ENCODE data around the gene SIX1.

DNA sequence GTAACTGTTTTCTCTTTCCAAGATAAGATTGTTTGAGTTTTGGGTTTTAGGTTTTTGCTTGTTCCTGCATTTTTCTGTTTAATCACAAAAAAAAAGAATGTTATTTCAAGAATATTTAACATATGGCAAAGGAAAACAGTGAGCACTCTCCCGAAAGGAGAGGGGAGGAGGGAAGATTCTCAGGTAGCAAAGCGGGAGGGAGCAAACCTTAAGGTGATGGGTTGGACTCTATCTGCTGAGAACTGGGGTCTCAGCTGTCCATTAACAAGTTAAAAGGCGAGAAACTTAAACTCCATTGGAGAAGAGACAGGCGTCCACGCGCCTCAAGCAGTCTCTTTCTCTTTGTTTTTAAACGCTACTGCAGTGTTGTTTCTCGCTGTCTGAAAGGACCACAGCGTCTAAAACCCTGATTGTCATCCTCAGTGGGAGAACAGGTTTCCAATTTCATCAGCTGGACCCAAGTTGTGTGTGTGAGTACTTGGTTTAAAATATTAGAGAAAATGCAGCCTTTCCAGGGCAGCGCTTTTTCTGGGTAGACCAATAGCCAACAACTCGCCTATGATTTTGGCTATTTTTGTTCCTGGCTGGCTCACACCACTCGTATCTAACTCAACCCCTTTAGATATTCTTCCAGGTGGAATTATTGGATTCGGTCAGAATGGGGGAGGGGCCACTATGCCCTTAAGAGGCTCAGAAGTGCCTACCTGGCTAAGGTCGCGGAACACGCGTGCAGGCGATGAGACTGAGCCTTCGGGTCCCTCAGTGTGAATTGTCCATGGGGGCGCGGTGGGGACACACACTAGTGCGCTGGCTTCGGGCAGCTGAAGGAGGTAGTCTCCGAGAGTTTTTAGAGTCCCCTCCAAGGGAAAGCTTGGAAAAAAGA, 8.2 kb downstream of the SIX1 start:
- TF ChIP-seq POLR2A (IDR thresholded peaks at IDR 0.05): no peak
- TF ChIP-seq, protein P1, sequence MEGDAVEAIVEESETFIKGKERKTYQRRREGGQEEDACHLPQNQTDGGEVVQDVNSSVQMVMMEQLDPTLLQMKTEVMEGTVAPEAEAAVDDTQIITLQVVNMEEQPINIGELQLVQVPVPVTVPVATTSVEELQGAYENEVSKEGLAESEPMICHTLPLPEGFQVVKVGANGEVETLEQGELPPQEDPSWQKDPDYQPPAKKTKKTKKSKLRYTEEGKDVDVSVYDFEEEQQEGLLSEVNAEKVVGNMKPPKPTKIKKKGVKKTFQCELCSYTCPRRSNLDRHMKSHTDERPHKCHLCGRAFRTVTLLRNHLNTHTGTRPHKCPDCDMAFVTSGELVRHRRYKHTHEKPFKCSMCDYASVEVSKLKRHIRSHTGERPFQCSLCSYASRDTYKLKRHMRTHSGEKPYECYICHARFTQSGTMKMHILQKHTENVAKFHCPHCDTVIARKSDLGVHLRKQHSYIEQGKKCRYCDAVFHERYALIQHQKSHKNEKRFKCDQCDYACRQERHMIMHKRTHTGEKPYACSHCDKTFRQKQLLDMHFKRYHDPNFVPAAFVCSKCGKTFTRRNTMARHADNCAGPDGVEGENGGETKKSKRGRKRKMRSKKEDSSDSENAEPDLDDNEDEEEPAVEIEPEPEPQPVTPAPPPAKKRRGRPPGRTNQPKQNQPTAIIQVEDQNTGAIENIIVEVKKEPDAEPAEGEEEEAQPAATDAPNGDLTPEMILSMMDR (IDR thresholded peaks at IDR 0.05): no peak
